Measurements from ENCODE around the gene FILIP1L. TPM values are rescaled to one million over a fixed set of nuclear protein-coding genes. Genes with fewer than 3 reads are reported as not detected.
A peak's percentile ranks its signal among the peaks of the same experiment; 100 is the strongest.

FILIP1L gene
- total RNA-seq, 1 experiment from 2014 or later: 0.07 TPM

DNA sequence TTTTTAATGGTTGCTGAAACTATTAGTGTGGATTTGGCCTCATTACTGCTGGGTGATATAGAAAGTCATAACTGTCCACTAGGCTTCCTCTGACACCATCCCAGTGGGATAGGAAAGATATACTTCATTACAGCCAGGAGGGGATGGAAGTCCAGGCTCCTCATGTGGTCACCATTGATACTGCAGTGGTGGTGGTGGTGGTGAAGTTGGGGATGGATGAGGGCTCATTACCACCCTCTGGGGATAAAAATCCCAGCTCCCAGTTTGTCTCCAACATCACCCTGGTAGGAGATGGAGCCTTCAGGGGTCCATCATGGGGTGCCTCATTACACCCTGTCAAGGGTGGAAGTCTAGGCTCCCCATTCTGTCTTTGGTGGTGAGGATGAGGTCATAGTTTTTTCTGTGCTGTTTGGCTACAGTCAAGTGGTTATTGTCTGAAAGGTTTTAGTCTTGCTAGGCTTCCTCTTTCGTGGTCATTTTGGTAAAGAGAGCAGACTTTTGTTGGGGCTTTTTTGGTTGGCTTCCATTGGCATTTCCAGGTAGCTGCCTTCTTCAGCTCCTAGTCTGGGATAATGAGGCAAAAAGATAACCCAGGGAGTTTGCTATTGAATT is 30.1 kb upstream of the FILIP1L start:
- Histone ChIP-seq H3K27me3 (ENCODE audit: insufficient read depth, low read length) (no peaks in the 10 kb centered on the region), H4K91ac (ENCODE audit: insufficient read length, low read depth, low read length) (no peak overlapping the region), H3K14ac (ENCODE audit: insufficient read depth, low read length) (no peak overlapping the region), H4K8ac (replicated peaks; ENCODE audit: insufficient read length, low read depth, low read length) (no peak overlapping the region), H4K5ac (ENCODE audit: insufficient read length, low read depth, low read length) (no peak overlapping the region), H4K20me1 (ENCODE audit: control insufficient read depth, insufficient read depth, insufficient read length) (no peaks in the 10 kb centered on the region), H3K4me2 (ENCODE audit: insufficient read depth, insufficient read length, low read length) (no peak overlapping the region), H3K4ac (ENCODE audit: low read depth, low read length) (no peak overlapping the region), H2BK120ac (ENCODE audit: low read depth, low read length, poor library complexity, severe bottlenecking) (no peak overlapping the region), H3T11ph (ENCODE audit: low read length) (no peak overlapping the region), H2AFZ (ENCODE audit: low read length) (no peak overlapping the region), H3K79me1 (ENCODE audit: insufficient read depth, low read depth, low read length, poor library complexity, severe bottlenecking) (no peaks in the 10 kb centered on the region), H3K56ac (ENCODE audit: insufficient read length, low read depth, low read length) (no peak overlapping the region), H2BK20ac (ENCODE audit: low read depth, low read length, poor library complexity, severe bottlenecking) (no peak overlapping the region), H2BK12ac (ENCODE audit: insufficient read length, low read depth, low read length) (no peak overlapping the region), H3K23ac (ENCODE audit: insufficient read length, low read depth, low read length) (no peak overlapping the region), H3K18ac (ENCODE audit: insufficient read length, low read depth, low read length) (no peak overlapping the region), H2BK15ac (ENCODE audit: low read depth, low read length) (no peak overlapping the region), H2BK5ac (ENCODE audit: insufficient read length, low read length) (no peak overlapping the region), H3K23me2 (ENCODE audit: insufficient read length, low read depth, low read length, poor library complexity, severe bottlenecking) (no peaks in the 10 kb centered on the region), H3K79me2 (ENCODE audit: insufficient read depth, low read length) (no peaks in the 10 kb centered on the region), H2AK5ac (ENCODE audit: insufficient read length, low read length) (no peak overlapping the region), H3K27ac (ENCODE audit: insufficient read length, low read depth, low read length) (no peak overlapping the region), H3K9me3 (ENCODE audit: control insufficient read depth, low read depth, low read length) (no peaks in the 10 kb centered on the region), H3K4me1 (ENCODE audit: insufficient read depth, low read length) (no peaks in the 10 kb centered on the region), H3K9ac (ENCODE audit: extremely low read depth, insufficient read length, low read length) (no peak overlapping the region)
- Mint-ChIP-seq H3K27ac (no peak overlapping the region), H3K27me3 (ENCODE audit: low read depth) (no peaks in the 10 kb centered on the region), H3K9me3 (peaks cover 13 to 19% of the 10 kb centered on the region in 2 experiments), H3K4me3 (no peak overlapping the region), H3K36me3 (ENCODE audit: insufficient read depth in 1 of 3, low read depth in 3 of 3) (peaks cover 8 to 11% (median 10%) of the 10 kb centered on the region in 3 experiments), H3K4me1 (0 out of 4 replicates have a peak, but pooled peaks cover 0 to under 1% of the 10 kb centered on the region in 2 experiments)
- no peak for DNase-seq
- WGBS (ENCODE audit: extremely low coverage, insufficient read length, low lambda C conversion rate): no CpG with 5 or more reads among the region's 1 CpG
- TF ChIP-seq, protein P1, sequence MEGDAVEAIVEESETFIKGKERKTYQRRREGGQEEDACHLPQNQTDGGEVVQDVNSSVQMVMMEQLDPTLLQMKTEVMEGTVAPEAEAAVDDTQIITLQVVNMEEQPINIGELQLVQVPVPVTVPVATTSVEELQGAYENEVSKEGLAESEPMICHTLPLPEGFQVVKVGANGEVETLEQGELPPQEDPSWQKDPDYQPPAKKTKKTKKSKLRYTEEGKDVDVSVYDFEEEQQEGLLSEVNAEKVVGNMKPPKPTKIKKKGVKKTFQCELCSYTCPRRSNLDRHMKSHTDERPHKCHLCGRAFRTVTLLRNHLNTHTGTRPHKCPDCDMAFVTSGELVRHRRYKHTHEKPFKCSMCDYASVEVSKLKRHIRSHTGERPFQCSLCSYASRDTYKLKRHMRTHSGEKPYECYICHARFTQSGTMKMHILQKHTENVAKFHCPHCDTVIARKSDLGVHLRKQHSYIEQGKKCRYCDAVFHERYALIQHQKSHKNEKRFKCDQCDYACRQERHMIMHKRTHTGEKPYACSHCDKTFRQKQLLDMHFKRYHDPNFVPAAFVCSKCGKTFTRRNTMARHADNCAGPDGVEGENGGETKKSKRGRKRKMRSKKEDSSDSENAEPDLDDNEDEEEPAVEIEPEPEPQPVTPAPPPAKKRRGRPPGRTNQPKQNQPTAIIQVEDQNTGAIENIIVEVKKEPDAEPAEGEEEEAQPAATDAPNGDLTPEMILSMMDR (conservative IDR thresholded peaks at IDR 0.05): 0 out of 3 replicates have a peak, but pooled peaks have one; percentile 10
